ENCODE results near the gene SYNPO2.

GRCh38 chr4:118889312-118889691, 648 bp downstream of the SYNPO2 start:
- TF ChIP-seq CTCF (IDR thresholded peaks at IDR 0.05) (no peak), POLR2A (IDR thresholded peaks at IDR 0.05) (no peak)

All from testis (tissue), 2 donors.